ENCODE results near the gene PDE4D.

The PDE4D gene

DNA sequence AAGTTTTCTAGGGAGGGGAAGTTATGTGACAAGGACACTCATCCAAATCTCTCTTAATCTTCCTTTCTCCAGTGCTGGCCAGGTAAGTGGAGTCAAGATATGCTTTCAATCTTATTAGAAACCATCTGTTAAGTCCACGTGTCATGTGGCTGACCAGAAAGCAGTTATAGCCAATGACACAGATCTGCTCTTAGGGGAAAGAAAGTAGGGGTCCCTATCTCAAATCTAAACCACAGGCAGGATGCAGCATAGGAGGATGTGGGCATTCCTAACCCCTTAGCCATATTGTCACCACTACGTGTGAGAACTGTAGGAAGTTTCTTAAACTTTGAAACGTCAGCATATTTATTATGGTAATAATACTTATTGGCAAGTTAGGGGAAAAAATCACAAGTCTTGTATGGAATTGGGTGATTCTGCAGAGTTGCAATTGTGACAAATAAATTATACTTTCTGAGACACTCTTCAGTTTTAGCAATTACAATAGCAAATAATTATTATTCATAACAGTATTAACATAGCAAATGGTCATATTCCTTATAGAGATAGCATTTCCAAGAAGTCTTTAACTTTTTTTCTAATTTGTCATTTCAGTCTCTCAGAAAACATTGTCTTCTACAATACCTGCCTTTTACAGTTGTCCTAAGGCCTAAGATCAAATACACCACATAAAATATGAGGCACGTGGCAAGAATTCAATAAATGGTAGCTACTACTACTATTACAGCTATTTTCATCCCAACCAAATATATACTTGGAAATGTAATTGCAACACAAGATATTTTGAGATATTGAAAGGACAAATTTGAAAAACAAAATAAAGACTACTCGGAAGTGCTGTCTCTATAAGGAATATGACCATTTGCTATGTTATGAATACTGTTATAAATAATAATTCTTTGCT, 236.9 kb downstream of the PDE4D start:
- DNase-seq (ENCODE audit: low read depth in 2 of 2) = no peak

DNA sequence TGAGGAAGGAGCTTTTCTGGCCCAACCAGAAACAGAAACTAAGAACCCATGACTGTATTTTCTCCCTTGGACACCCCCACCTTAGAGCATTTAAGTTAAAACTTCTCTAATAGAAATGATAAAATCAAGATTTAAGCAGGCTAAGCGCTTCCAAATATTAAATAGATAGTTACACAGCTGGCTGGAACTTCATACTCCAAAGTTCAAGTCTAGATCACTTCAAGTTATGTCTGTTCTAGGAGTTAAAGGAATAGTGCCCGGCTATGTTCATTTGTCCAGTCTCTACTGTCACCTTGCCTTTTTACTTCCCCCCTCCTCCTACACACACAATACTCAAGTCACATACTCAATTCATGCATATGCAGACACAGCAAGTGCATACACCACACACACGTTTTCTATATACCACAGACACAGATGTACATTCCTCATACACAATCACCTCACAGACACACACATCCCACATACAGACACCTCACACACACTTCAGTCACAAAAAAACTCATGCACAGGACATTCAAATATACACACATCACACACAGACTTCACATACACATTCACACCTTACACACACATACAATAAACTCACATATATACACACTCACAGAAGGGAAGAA, 237.7 kb downstream of the PDE4D start:
- no peak for DNase-seq (ENCODE audit: low read depth in 2 of 2)

DNA sequence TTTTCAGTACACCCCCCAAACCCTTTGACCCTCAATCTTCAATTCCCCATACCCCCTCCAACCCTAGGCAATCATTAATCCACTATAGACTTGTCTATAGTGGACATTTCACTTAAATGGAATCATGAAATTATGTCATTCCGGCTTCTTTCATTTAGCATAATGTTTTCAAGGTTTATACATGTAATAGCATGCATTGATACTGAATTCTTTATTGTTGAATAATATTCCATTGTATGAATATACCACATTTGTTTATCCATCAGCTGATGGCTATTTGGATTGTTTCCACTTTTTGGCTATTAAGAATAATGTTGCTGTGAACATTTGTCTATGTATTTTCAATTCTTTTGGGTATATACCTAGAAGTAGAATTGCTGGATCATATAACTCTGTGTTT, 238.8 kb downstream of the PDE4D start:
- no peak for DNase-seq (ENCODE audit: low read depth in 2 of 2)

DNA sequence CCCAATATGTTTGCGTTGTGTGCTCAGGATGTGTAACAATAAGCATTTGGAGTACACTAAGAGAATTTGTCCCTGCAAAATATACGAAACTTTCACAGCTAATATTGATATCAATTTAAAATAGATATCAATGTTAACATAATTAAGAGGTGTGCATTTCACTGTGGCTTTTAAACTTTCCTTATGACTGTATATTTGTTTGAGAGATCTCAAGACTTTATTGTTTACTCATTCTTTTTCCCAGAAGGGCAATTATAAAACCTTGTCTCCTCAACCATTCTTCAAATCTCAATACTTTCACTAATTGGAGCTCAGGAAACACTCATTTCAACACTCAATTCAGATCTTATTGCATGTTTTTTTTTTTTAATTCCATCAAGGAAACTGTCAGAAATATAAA, 241.1 kb downstream of the PDE4D start:
- no peak for DNase-seq (ENCODE audit: low read depth in 2 of 2)

DNA sequence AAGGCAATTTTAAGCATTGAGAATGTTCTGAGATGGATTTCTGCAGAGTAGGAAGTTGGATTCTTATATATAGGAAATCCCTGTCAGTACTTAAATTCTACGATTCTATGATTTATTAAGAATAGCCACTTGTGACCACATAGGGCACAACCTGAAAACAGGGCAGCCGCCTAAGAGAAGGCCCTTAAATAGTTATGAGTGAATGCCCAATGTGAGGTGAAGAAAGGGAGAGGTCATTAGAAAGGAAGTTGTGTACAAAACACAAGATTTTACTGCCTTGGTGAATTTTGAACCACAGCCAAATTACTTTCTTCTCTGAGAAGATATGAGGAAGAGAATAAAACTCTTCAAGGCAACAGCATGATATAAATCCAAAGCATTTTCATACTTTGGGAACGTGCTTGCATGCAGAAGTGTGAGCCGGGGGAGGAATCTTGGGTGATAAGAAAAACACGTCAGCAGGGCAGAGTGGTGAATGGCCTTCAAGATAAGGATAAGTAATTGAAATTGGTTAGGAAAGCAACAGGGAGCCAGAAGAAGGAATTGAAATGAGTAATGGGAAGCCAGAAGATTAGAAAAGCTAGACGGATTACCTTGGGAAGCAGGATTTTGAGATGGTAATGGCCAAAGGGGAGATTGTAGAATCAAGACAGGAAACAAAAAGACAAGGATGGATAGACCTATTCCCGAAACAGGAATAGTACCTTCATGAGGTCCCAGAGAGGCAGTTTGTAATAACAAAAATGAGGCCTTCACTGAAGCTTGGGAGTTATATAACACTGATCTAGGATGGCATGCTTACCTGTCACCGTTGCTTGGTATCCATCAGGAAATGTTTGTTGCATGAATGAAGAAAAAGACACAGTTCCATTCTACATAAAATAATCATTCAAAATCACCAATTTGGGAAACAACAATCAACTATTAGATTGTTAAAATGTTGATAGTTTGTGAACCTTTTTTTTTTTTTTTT, 244.3 kb downstream of the PDE4D start:
- DNase-seq (ENCODE audit: low read depth in 2 of 2) = no peak

DNA sequence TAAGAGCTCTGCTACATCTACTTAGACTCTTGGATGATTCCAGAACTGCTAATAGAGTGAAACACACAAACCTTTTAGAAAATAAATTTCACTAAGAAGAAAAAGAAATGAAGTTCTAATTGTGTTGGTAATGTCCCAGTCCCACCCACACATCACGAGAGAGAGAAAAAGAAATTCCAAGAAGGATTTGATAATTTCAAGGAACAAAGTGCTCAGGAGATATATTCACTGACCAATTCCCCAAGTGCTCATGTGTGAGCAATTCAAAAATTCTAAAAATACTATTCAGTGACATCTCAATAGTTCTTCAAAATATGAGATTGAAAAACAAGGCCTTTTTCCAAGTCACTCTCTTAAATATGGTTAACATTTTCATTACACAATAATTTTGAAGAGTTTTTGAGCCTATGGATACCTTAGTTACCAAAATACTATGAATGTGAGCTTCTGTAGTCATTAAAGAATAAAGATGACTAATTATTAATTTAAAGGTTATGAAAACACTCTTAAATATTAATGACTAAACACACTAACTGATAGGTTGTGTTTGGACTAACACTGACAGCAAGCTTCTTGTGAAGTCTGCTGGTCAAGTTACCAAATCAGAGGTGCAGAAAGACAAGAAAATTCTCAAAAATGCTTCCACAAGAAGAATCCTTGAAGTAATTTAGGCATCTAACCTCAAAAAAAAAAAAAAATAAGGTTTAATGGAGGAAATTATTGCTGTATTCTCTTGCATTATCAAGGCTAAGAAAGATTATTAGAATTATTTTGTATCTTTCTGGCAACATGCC, 245.3 kb downstream of the PDE4D start:
- DNase-seq (ENCODE audit: low read depth in 2 of 2) = no peak

DNA sequence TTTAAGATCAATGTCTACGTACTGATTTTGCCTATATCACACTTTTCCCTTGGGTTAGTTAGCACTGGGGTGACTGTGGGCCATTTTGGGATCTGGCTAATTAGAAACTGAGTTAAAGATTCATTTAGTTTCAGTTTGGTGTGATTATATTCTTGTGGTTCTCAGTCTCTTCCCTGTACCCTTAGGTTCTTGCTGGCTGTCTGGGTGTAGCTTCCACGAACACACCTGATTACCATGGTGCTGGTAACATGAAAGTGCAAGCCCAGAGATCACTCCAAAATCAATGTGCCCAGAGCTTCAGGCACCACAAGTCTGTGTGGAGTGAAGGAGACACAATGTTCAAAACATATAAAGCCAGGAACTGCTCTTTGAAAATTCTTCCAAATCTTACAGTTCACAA, 248.1 kb downstream of the PDE4D start:
- DNase-seq (ENCODE audit: low read depth in 2 of 2) = no peak

DNA sequence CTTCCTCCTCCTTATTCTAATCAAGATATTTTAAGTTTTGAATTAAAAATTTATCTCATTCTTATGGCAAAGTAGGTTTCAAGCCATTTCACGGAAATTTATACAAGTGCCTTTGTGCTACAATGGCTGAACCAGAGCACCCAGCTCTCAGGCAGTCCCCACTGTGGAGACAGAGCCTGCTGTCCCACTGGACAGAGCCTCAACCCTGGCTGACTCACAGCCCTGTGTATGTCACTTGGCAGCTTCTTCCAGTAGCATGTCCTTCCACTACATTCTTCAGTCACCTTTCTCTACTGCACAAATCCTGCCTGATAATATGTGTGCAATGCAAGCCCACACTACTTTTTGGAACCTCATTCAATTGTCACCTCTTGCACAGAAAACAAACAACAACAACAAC, 253.1 kb downstream of the PDE4D start:
- no peak for DNase-seq (ENCODE audit: low read depth in 2 of 2)

DNA sequence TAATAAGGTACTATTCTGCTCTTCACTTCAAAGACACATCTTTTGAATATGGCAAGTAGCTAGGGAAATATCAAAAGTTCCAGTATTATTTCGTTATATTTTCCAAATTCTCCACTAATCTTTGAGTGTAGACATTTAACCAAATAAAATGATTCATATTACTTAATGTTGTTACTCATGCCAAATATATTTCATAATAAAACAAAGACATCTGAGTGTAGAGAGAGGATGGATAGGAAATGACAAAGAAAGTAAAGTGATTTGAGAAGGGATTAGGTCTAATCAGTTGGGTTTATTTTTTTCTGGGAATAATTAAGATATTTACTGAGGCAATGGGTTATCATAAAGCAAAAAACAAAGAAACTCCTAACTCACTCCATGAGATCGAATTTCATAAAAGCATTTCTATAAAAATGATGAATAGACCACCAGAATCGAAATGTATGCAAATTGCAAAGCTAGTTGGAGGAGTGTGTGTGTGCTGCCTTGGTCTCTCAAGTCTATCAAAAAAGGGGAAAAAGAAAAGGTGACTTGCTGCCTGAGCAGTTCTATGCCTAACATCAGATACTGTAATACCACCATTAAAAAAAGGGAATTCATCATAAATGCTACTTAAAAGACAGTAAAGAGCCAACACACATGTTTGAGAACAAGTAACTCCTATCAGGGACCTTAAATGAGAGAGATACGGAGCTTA, 255.5 kb downstream of the PDE4D start:
- no peak for DNase-seq (ENCODE audit: low read depth in 2 of 2)

DNA sequence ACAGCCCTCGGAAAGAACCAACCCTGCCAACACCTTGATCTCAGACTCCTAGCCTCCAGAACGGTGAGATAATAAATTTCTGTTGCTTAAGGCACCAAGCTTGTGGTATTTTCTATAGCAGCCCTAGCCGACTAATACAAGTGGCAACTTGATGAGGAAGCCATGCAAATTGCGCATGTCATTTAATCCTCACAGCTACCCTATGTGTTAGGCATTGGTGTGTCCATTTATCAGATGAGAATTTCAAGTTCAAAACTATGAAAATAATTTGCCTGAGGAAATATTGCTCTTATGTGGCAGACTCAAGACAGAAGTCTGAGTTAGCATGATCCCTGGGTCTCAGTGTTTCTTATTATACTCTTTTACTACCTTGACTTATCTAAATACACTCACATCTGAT, 264.0 kb downstream of the PDE4D start:
- DNase-seq (ENCODE audit: low read depth in 2 of 2) = no peak

DNA sequence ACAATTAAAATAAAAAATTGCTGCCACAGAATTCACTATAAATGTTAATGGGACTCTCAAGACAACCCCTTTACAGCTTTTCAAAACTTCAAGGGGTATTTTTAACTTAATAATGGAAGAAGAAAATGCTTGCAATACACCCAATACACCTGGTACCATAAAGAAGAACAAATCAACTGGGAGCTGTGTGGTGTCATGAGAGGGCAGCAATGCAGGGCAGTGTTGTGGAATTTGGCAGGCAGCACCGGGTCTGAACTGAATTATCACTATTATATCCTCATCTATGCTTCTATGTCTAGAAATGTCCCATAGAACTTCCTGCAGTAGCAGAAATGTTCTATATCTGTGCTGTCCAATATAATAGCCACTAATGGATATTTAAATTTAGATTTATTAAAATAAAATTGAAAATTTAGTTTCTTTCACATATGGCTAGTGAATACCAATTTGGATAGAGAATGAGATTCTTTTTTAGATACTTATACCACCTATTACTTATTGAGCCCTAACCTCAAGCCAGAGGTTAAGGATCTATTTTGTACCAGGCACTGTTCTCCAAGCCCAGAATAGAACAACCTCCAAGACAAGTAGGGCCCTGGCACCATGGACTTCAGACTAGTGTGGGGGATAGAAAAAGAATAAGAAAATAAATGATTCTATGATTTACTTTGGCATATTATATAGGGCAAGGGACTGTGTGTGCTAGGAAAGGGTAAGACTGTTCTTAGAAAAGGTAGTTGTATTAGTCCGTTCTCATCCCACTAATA, 265.3 kb downstream of the PDE4D start:
- DNase-seq (ENCODE audit: low read depth in 2 of 2) = no peak

DNA sequence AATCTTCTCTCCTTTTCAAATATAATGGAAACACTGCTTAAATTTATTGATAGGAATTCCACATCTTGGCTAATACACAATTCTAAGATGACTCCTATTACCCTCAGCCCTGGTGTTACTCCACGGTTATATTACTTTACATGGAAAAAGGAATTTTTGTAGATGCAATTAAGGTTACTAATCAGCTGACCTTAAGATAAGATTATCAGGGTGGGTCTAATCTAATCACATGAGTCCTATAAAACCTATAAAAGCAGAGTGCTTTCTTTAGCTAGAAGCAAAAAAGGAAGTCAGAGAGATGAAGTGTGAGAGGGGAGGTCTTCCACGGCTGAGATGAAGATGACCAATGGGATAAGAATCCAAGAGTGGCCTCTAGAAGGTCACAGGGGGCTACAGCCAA, 268.6 kb downstream of the PDE4D start:
- no peak for DNase-seq (ENCODE audit: low read depth in 2 of 2)

DNA sequence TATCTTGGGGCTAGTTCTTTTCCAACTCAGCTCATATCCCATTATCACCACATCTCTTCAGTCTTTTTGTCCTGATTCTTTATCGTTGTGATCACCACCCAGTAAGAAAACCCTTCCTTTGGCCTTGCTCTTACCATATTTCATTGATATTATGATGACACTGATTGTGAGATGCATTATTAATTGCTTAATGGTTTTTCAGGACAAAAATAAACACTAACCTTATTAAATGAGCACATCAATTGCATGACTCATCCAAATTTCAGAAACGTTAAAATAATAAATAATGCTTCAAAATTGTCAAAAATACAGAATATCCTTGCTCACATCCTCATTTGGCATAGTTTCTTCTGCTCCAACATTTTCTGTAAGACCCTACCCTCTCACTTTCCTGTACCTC, 270.7 kb downstream of the PDE4D start:
- DNase-seq (ENCODE audit: low read depth in 2 of 2) = no peak

DNA sequence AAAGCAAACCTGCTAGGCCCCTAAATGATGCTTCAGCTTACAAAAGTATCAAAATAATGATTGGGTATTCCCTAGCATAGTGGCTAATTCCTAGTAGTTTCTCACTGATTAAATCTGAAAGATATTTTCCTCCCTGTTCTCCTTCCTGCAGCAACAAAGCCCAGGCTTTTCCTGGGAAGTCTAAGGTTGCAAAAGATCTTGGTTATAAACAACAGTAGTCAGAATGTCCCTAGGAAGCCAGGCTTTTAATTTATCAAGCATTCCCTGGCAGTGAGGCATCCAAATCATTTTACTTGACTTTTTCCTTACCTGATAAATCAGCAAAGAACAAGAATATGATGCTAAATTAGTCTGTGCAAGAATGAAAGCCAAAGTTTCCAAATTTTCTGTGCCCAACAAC, 272.0 kb downstream of the PDE4D start:
- no peak for DNase-seq (ENCODE audit: low read depth in 2 of 2)

DNA sequence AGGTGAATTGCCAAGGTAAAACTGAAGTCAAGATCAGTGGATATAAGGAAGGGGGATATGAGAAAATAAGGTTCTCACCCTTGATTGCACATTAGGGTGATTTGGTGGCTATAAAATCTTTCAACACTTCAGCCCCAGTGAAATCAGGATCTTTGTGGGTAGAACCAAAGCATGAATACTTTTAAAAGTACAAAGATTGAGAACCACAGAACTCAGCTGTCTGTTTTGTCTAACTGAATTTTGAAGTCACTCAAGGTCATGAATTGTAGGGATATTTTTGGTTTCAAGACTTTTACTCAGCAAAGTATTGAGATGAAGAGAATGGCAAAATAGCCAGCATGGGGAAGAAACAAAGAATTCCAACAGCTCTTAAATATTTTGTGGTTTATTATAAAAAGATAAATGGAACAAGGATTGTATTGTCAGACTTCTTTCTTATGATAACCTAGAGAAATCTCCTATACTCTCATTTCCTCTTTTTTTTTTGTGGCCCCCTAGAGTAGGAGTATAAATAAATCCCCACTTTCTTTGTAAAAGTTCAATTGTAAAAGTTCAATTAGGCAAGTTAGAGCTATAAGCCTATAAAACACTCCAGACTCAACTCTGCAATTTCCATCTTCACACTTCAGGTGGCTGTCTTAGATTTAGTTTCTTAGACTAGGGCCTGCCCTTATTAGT, 272.9 kb downstream of the PDE4D start:
- no peak for DNase-seq (ENCODE audit: low read depth in 2 of 2)

DNA sequence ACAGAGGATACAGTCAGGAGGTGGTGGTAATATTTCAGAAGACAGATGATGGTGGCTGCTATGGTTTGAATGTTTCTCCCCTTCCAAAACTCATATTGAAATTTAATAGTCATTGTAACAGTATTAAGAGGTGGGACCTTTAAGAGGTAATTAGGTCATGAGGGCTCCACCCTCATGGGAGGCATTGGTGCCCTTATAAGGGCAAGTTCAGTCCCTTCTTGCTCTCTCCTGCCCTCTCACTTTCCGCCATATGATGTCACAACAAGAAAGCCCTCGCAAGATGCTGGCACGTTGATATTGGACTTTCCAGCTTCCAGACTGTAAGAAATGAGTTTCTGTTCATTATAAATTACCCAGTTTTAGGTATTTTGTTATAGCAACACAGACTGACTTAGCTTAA, 274.9 kb downstream of the PDE4D start:
- no peak for DNase-seq (ENCODE audit: low read depth in 2 of 2)

DNA sequence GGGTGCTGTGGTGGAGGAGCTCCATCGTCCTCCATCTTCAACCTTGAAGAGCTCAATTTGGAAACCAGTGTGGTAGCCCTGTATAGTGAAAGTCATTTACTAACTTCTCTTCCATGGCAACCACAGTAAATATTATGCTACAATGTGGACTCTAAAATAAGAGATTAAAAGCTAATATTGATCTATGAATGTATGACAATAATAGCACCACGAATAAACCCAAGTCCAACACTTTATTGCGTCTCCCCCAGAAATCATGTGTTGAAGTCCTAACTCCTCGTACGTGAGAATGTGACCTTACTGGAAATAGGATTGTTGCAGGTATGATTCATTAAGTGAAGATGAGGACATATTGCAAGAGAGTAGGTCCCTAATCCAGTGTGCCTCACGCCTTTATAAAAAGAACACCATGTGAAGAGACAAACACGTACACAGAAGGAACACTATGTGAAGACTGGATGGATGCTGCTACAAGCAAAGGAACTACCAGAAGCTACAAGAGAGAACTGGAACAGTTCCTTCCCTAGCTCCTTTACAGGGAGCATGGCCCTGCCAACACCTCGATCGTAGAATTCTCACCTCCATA, 276.2 kb downstream of the PDE4D start:
- DNase-seq (ENCODE audit: low read depth in 2 of 2) = no peak

DNA sequence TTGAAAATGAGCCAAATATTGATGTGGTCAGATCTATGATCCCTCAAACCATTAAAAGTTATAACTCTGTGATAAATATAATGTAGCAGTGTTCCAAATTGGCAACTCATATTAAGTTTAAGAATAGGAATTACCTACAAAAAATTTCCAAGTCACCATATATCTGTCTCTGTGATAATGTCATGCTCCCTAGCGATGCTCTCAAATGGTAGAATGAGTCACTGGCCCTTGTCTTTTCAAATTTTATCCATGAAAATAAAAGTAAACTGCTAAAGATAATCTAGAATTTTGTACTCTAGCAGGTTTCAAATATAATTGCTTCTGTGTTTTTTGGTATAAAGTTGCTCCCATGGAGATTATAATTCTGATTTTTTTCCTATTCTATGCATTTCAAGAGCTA, 277.1 kb downstream of the PDE4D start:
- DNase-seq (ENCODE audit: low read depth in 2 of 2) = no peak

DNA sequence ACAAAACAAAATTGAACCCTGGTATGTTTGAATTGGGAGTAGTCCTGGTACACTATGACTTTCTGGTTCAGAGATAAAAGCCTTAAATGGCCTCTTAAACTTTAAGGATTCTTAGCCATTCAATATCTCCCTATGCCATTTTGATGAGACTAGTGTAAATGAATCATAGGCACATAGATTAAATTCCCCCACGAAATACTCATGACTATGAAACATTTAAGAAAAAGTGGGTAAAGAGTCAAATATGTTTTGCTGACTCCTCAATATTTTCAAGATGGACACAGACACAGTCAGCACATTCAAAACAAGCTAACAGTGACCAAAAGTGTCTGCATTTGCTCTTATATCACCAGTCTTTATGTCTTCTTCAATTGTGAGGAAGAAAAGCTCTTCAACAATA, 278.3 kb downstream of the PDE4D start:
- DNase-seq (ENCODE audit: low read depth in 2 of 2) = no peak

Measured in stimulated activated CD8-positive, alpha-beta memory T cell treated with anti-CD3 and anti-CD28 coated beads, Interleukin-2, amount 100 ng/mL, for 1 hour (primary cell).